Measurements from ENCODE around the gene ACSS3. TPM values are rescaled to one million over a fixed set of nuclear protein-coding genes. Genes with fewer than 3 reads are reported as not detected.

ACSS3 gene
- total and polyA plus RNA-seq, 2 donors (not counting 1 experiment from before 2014, with no cell fraction given): not detected

- Histone ChIP-seq H3K27ac (ENCODE audit: low read length in 2 of 2) (no peak overlapping the region), H2AFZ (ENCODE audit: insufficient read depth, low read depth, low read length, poor library complexity, severe bottlenecking) (no peak overlapping the region), H3K9ac (ENCODE audit: low read length) (no peak overlapping the region), H3K36me3 (replicated peaks in 1 of 2; ENCODE audit: control extremely low read depth in 1 of 2, control insufficient read depth in 1 of 2, extremely low read depth in 1 of 2, insufficient read depth in 2 of 2, low read length in 1 of 2) (no peaks in the 10 kb centered on the region), H3K4me1 (ENCODE audit: control insufficient read depth in 2 of 2, insufficient read depth in 2 of 2, low read length in 2 of 2) (no peaks in the 10 kb centered on the region), H3K4me2 (replicated peaks; ENCODE audit: low read depth, low read length, poor library complexity, severe bottlenecking) (no peak overlapping the region), H4K20me1 (ENCODE audit: control insufficient read depth, insufficient read depth, low read length, poor library complexity, severe bottlenecking) (no peaks in the 10 kb centered on the region), H3K79me2 (ENCODE audit: control insufficient read depth, insufficient read depth, low read length) (no peaks in the 10 kb centered on the region), H3K9me3 (ENCODE audit: control extremely low read depth in 1 of 3, control insufficient read depth in 2 of 3, insufficient read depth in 1 of 3, low read length in 2 of 3) (peaks cover 0 to 4% (median 0%) of the 10 kb centered on the region in 3 donors), H3K27me3 (replicated peaks in 1 of 4; ENCODE audit: control extremely low read depth in 1 of 4, control insufficient read depth in 3 of 4, insufficient read depth in 4 of 4, low read length in 3 of 4) (no peaks in the 10 kb centered on the region), H3K4me3 (ENCODE audit: control extremely low read depth in 1 of 5, extremely low read depth in 1 of 5, insufficient read depth in 1 of 5, low read depth in 2 of 5, low read length in 4 of 5) (no peak overlapping the region)
- ChIA-PET CTCF (no interaction called here), POLR2A (no interaction called here)
- TF ChIP-seq EZH2 (IDR thresholded peaks at IDR 0.05; ENCODE audit: borderline replicate concordance, insufficient read depth, low read depth, low read length, poor library complexity, severe bottlenecking) (no peak), CTCF (IDR thresholded peaks at IDR 0.05) (no peak)
- WGBS (ENCODE audit: insufficient coverage): no CpG with 5 or more reads among the region's 2 CpGs
- Mint-ChIP-seq H3K4me1 (no peaks in the 10 kb centered on the region), H3K9me3 (ENCODE audit: insufficient read depth) (no peaks in the 10 kb centered on the region), H3K27me3 (no peaks in the 10 kb centered on the region), H3K4me3 (no peak overlapping the region), H3K27ac (no peak overlapping the region)
- ATAC-seq (ENCODE audit: low read depth) (no peak), DNase-seq (no peak)
- intact Hi-C loops (cut with micrococcal nuclease): no loop called here
Measured at GRCh38 chr12:81245458-81245857, 167.6 kb downstream of the ACSS3 start.

- H2AFZ ChIP-seq (ENCODE audit: insufficient read depth, low read depth, low read length, poor library complexity, severe bottlenecking): no peak overlapping the region
- 86% methylated on average over 3 of the region's 4 CpGs for WGBS (ENCODE audit: insufficient coverage)
- ATAC-seq (ENCODE audit: low read depth) (no peak), DNase-seq (no peak)
- H3K27me3 Mint-ChIP-seq: no peaks in the 10 kb centered on the region
- POLR2A ChIA-PET: no interaction called here
- peaks cover 0 to 4% (median 0%) of the 10 kb centered on the region in 3 donors for H3K9me3 ChIP-seq (ENCODE audit: control extremely low read depth in 1 of 3, control insufficient read depth in 2 of 3, insufficient read depth in 1 of 3, low read length in 2 of 3)
- H3K27ac Mint-ChIP-seq: no peak overlapping the region
- CTCF ChIA-PET: no interaction called here
- no peaks in the 10 kb centered on the region for H3K4me1 Mint-ChIP-seq
- no peak overlapping the region for H3K27ac ChIP-seq (ENCODE audit: low read length in 2 of 2)
- H3K79me2 ChIP-seq (ENCODE audit: control insufficient read depth, insufficient read depth, low read length): no peaks in the 10 kb centered on the region
- H3K27me3 ChIP-seq (replicated peaks in 1 of 4; ENCODE audit: control extremely low read depth in 1 of 4, control insufficient read depth in 3 of 4, insufficient read depth in 4 of 4, low read length in 3 of 4): no peaks in the 10 kb centered on the region
- H3K9me3 Mint-ChIP-seq (ENCODE audit: insufficient read depth): no peaks in the 10 kb centered on the region
- TF ChIP-seq CTCF (IDR thresholded peaks at IDR 0.05) (no peak), EZH2 (IDR thresholded peaks at IDR 0.05; ENCODE audit: borderline replicate concordance, insufficient read depth, low read depth, low read length, poor library complexity, severe bottlenecking) (no peak)
- H3K4me1 ChIP-seq (ENCODE audit: control insufficient read depth in 2 of 2, insufficient read depth in 2 of 2, low read length in 2 of 2): no peaks in the 10 kb centered on the region
- H4K20me1 ChIP-seq (ENCODE audit: control insufficient read depth, insufficient read depth, low read length, poor library complexity, severe bottlenecking): no peaks in the 10 kb centered on the region
- no peak overlapping the region for H3K4me2 ChIP-seq (replicated peaks; ENCODE audit: low read depth, low read length, poor library complexity, severe bottlenecking)
- no peak overlapping the region for H3K9ac ChIP-seq (ENCODE audit: low read length)
- no peak overlapping the region for H3K4me3 Mint-ChIP-seq
- intact Hi-C loops (cut with micrococcal nuclease): no loop called here
- no peaks in the 10 kb centered on the region for H3K36me3 ChIP-seq (replicated peaks in 1 of 2; ENCODE audit: control extremely low read depth in 1 of 2, control insufficient read depth in 1 of 2, extremely low read depth in 1 of 2, insufficient read depth in 2 of 2, low read length in 1 of 2)
- H3K4me3 ChIP-seq (ENCODE audit: control extremely low read depth in 1 of 5, extremely low read depth in 1 of 5, insufficient read depth in 1 of 5, low read depth in 2 of 5, low read length in 4 of 5): no peak overlapping the region
Measured at GRCh38 chr12:81245907-81246570, 168.2 kb downstream of the ACSS3 start.
